Mesenchymal stem cell (in vitro differentiated cells and primary cell): ENCODE data around the gene PHYHIPL.

Experiments used
- DNase-seq: peaks from one replicate; pipeline ENCODE4 v3.0.0-alpha.2; 2013
- H2AFZ ChIP-seq: one replicate; pipeline ENCODE4 v1.6.1; 2013; ENCODE audit warnings: low read depth, mild to moderate bottlenecking, control low read depth, inconsistent platforms, low read length, moderate library complexity
- H2AK5ac ChIP-seq: 2 replicates; pipeline ENCODE4 v1.6.1; 2013; ENCODE audit warnings: low read length, moderate library complexity, mild to moderate bottlenecking, inconsistent platforms; ENCODE audit not compliant: severe bottlenecking
- H2BK120ac ChIP-seq: one replicate; pipeline ENCODE4 v1.6.1; 2013; ENCODE audit warnings: low read depth, mild to moderate bottlenecking, inconsistent platforms, low read length, moderate library complexity
- H2BK12ac ChIP-seq, 2 experiments: one replicate each; pipeline ENCODE4 v1.6.1; 2013; ENCODE audit warnings: inconsistent platforms in 2 of 2, low read length in 2 of 2, mild to moderate bottlenecking in 2 of 2, moderate library complexity in 2 of 2, control low read depth in 1 of 2
- H2BK15ac ChIP-seq: one replicate; pipeline ENCODE4 v1.6.1; 2013; ENCODE audit warnings: mild to moderate bottlenecking, low read depth, inconsistent platforms; ENCODE audit not compliant: poor library complexity, severe bottlenecking
- H2BK5ac ChIP-seq: 2 replicates; pipeline ENCODE4 v1.6.1; 2013; ENCODE audit warnings: low read depth, mild to moderate bottlenecking, low read length, control low read depth, inconsistent platforms; ENCODE audit not compliant: poor library complexity, severe bottlenecking
- H3K14ac ChIP-seq, 2 experiments: one replicate each; pipeline ENCODE4 v1.6.1; 2013; ENCODE audit warnings: inconsistent platforms in 2 of 2, low read length in 2 of 2, control low read depth in 1 of 2, mild to moderate bottlenecking in 1 of 2, moderate library complexity in 1 of 2
- H3K18ac ChIP-seq, 2 experiments: one replicate each; pipeline ENCODE4 v1.6.1; 2013; ENCODE audit warnings: inconsistent platforms in 2 of 2, low read length in 2 of 2, control low read depth in 1 of 2, low read depth in 1 of 2, mild to moderate bottlenecking in 1 of 2
- H3K23ac ChIP-seq, 2 experiments: one replicate each; pipeline ENCODE4 v1.6.1; 2013; ENCODE audit warnings: inconsistent platforms in 2 of 2, low read length in 2 of 2, mild to moderate bottlenecking in 2 of 2, moderate library complexity in 2 of 2, control low read depth in 1 of 2
- H3K27ac ChIP-seq: 2 replicates; pipeline ENCODE4 v1.5.1; 2013; ENCODE audit warnings: mild to moderate bottlenecking, moderate library complexity, low read length, control low read depth, inconsistent platforms; ENCODE audit not compliant: poor library complexity, severe bottlenecking
- H3K27me3 ChIP-seq, 2 experiments: 2 replicates each; pipeline versions ENCODE4 v1.6.1 to v1.7.0; 2013; ENCODE audit warnings: low read length in 2 of 2, mild to moderate bottlenecking in 2 of 2, moderate library complexity in 2 of 2, control low read depth in 1 of 2, inconsistent platforms in 1 of 2; ENCODE audit not compliant: control insufficient read depth in 1 of 2, insufficient read depth in 1 of 2
- H3K36me3 ChIP-seq, 2 experiments: 2 replicates each; pipeline versions ENCODE4 v1.6.1 to v1.7.0; 2013; ENCODE audit warnings: low read length in 2 of 2, control low read depth in 1 of 2, inconsistent platforms in 1 of 2, low read depth in 1 of 2, mild to moderate bottlenecking in 1 of 2; ENCODE audit not compliant: insufficient read depth in 2 of 2, control insufficient read depth in 1 of 2
- H3K4ac ChIP-seq, 2 experiments: one replicate each; pipeline ENCODE4 v1.6.1; 2013; ENCODE audit warnings: inconsistent platforms in 2 of 2, low read length in 2 of 2, mild to moderate bottlenecking in 2 of 2, moderate library complexity in 2 of 2, control low read depth in 1 of 2, low read depth in 1 of 2
- H3K4me1 ChIP-seq: 2 replicates; pipeline ENCODE4 v1.6.1; 2013; ENCODE audit warnings: low read depth, low read length, control low read depth; ENCODE audit not compliant: control insufficient read depth, insufficient read depth
- H3K4me2 ChIP-seq: 2 replicates; pipeline ENCODE4 v1.6.1; 2013; ENCODE audit warnings: low read length, mild to moderate bottlenecking, inconsistent platforms; ENCODE audit not compliant: poor library complexity, severe bottlenecking
- H3K4me3 ChIP-seq, 2 experiments: 2 replicates each; pipeline versions ENCODE4 v1.5.1 to v1.7.0; 2013; ENCODE audit warnings: low read length in 2 of 2, mild to moderate bottlenecking in 2 of 2, control low read depth in 1 of 2, low read depth in 1 of 2; ENCODE audit not compliant: insufficient read depth in 1 of 2
- H3K79me1 ChIP-seq: replicated peaks from 2 replicates; pipeline ENCODE4 v1.6.1; 2013; ENCODE audit warnings: mild to moderate bottlenecking, control low read depth, low read length, inconsistent platforms; ENCODE audit not compliant: poor library complexity, severe bottlenecking
- H3K9ac ChIP-seq: 2 replicates; pipeline ENCODE4 v1.7.0; 2013; ENCODE audit warnings: mild to moderate bottlenecking, low read length, moderate library complexity
- H3K9me3 ChIP-seq: 2 replicates; pipeline ENCODE4 v1.7.0; 2013; ENCODE audit warnings: mild to moderate bottlenecking, low read length; ENCODE audit not compliant: control insufficient read depth
- H4K8ac ChIP-seq: one replicate; pipeline ENCODE4 v1.6.1; 2013; ENCODE audit warnings: inconsistent platforms, mild to moderate bottlenecking, low read length, moderate library complexity
- H4K91ac ChIP-seq: one replicate; pipeline ENCODE4 v1.6.1; 2013; ENCODE audit warnings: mild to moderate bottlenecking, low read length, inconsistent platforms
- WGBS: methylation state at CpG from one replicate; pipeline ENCODE4 v1.1.7; 2013; ENCODE audit warnings: mixed read lengths; 5-methylcytosine and 5-hydroxymethylcytosine counted together

PHYHIPL gene

DNA sequence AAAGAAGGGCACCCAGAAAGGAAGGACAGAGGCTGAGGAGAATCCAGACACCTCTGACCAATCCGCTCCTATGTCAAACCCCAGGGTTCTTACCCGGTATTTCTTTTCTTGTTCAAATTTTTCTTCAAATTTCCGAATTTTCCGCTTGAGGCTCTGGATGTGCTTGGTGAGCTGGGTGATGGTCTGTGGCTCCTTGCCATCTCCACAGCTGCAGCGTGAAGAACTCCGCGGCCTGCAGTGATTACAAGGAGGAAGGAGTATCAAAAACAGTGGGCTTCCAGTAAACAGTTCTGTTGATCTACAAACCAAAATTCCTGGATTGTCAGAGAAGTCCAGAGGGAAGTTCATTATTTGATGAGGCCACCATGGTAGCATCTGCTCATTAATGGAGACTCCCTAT, 92.0 kb downstream of the PHYHIPL start:
- no peak overlapping the region for H2AK5ac ChIP-seq
- no peak overlapping the region for H3K14ac ChIP-seq
- no peak overlapping the region for H2AFZ ChIP-seq
- no peak overlapping the region for H3K4ac ChIP-seq
- H2BK12ac ChIP-seq: no peak overlapping the region
- H3K27me3 ChIP-seq: peaks cover 0 to 9% of the 10 kb centered on the region in 2 experiments
- H3K36me3 ChIP-seq: no peaks in the 10 kb centered on the region
- H4K8ac ChIP-seq: no peak overlapping the region
- no peak overlapping the region for H2BK15ac ChIP-seq
- H3K9ac ChIP-seq: no peak overlapping the region
- no peak overlapping the region for H3K23ac ChIP-seq
- DNase-seq: no peak
- H3K79me1 ChIP-seq: no peaks in the 10 kb centered on the region
- H3K4me1 ChIP-seq: no peaks in the 10 kb centered on the region
- H3K4me2 ChIP-seq: no peak overlapping the region
- no peaks in the 10 kb centered on the region for H3K9me3 ChIP-seq
- no peak overlapping the region for H2BK5ac ChIP-seq
- H3K27ac ChIP-seq: no peak overlapping the region
- 93% methylated on average over 6 of the region's 7 CpGs for WGBS
- no peak overlapping the region for H3K18ac ChIP-seq
- no peak overlapping the region for H3K4me3 ChIP-seq
- no peak overlapping the region for H2BK120ac ChIP-seq
- H4K91ac ChIP-seq: no peak overlapping the region

DNA sequence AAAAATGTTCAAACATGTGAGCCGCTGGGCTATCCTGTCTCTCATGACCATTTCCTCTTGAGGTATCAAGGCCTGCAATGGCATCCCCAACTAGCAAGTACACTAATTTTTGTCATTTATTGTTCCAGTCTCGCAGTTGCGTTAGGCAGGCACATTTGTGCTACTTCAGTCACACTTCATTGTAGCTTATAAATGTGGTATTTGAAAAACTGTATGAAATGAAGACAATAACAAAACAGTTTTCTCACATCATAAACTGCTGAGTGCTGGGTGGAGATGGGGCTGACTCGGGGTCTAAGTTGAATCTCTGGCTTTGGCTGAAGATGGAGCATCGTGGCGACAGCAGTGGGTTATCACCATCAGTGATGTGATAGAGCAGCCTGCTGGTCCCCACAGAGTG, 93.2 kb downstream of the PHYHIPL start:
- no peak overlapping the region for H3K4ac ChIP-seq
- H3K23ac ChIP-seq: no peak overlapping the region
- no peak overlapping the region for H2BK15ac ChIP-seq
- no peak overlapping the region for H2AFZ ChIP-seq
- no peak overlapping the region for H3K9ac ChIP-seq
- H2BK120ac ChIP-seq: no peak overlapping the region
- H2BK5ac ChIP-seq: no peak overlapping the region
- H2BK12ac ChIP-seq: no peak overlapping the region
- H3K9me3 ChIP-seq: no peaks in the 10 kb centered on the region
- H3K18ac ChIP-seq: no peak overlapping the region
- WGBS: 88% methylated on average over 6 of the region's 6 CpGs
- no peak for DNase-seq
- no peaks in the 10 kb centered on the region for H3K79me1 ChIP-seq
- H3K14ac ChIP-seq: no peak overlapping the region
- no peak overlapping the region for H2AK5ac ChIP-seq
- H4K8ac ChIP-seq: no peak overlapping the region
- H3K4me2 ChIP-seq: no peak overlapping the region
- H3K4me1 ChIP-seq: no peaks in the 10 kb centered on the region
- H3K27me3 ChIP-seq: peaks cover 0 to 3% of the 10 kb centered on the region in 2 experiments
- H3K36me3 ChIP-seq: no peaks in the 10 kb centered on the region
- no peak overlapping the region for H3K27ac ChIP-seq
- no peak overlapping the region for H4K91ac ChIP-seq
- no peak overlapping the region for H3K4me3 ChIP-seq

DNA sequence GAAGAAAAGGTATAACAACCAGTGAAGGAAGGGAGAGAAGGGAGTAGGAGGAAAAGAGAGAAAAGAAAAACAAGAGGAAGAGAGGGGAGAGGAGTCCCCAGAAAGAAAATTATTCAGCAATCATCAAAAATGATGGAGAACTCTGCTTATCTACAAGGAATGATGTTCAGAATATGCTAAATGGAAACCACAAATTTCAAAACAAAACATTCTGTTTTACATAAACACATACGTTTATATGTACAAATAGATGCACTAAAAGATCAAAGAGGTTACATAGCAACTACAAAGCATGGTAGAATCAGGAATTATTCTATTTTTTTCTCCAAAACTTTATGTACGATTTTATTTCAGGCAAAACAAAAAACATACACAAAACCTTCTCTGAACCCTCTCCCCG, 94.0 kb downstream of the PHYHIPL start:
- no peak overlapping the region for H3K4ac ChIP-seq
- H2BK15ac ChIP-seq: no peak overlapping the region
- H2BK120ac ChIP-seq: no peak overlapping the region
- no peak overlapping the region for H3K4me2 ChIP-seq
- no peak overlapping the region for H4K91ac ChIP-seq
- peak; percentile 6 for DNase-seq
- no peaks in the 10 kb centered on the region for H3K36me3 ChIP-seq
- no peak overlapping the region for H3K27ac ChIP-seq
- no peak overlapping the region for H2AFZ ChIP-seq
- no peaks in the 10 kb centered on the region for H3K79me1 ChIP-seq
- H3K27me3 ChIP-seq: peaks cover 0 to 3% of the 10 kb centered on the region in 2 experiments
- no peak overlapping the region for H3K9ac ChIP-seq
- no peaks in the 10 kb centered on the region for H3K9me3 ChIP-seq
- H2BK5ac ChIP-seq: no peak overlapping the region
- H4K8ac ChIP-seq: no peak overlapping the region
- H3K18ac ChIP-seq: no peak overlapping the region
- H2BK12ac ChIP-seq: no peak overlapping the region
- no peak overlapping the region for H3K23ac ChIP-seq
- no peaks in the 10 kb centered on the region for H3K4me1 ChIP-seq
- no peak overlapping the region for H2AK5ac ChIP-seq
- WGBS: 54% methylated on average over 3 of the region's 3 CpGs
- H3K14ac ChIP-seq: no peak overlapping the region
- H3K4me3 ChIP-seq: no peak overlapping the region

DNA sequence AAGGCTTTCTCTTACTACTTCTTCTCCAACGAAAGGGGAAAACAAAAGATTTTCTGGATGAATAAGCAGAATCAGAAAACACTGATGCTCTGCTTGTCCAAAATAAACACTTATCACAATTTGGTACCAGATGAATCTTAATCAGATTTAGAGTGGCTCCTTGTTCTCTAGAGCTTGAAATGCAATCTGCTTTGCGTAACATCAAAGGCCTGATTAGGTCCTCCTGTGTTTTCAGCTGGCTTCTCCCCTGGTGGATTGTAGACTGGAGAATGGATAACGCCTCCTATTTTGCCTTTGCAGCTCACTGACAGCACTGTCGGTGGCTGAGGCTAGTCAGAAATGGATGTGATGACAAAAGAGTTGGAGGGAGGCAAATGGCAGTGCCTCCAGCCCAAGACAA, 94.7 kb downstream of the PHYHIPL start:
- Histone ChIP-seq H3K4me1 (no peaks in the 10 kb centered on the region), H2AFZ (no peak overlapping the region), H3K79me1 (no peaks in the 10 kb centered on the region), H3K27me3 (peaks cover 0 to 3% of the 10 kb centered on the region in 2 experiments), H2BK5ac (no peak overlapping the region), H3K18ac (no peak overlapping the region), H3K27ac (no peak overlapping the region), H3K36me3 (no peaks in the 10 kb centered on the region), H4K8ac (no peak overlapping the region), H3K4me3 (no peak overlapping the region), H2BK15ac (no peak overlapping the region), H3K23ac (no peak overlapping the region), H4K91ac (no peak overlapping the region), H3K9ac (no peak overlapping the region), H3K14ac (no peak overlapping the region), H3K4me2 (no peak overlapping the region), H2BK120ac (no peak overlapping the region), H3K4ac (no peak overlapping the region), H2BK12ac (no peak overlapping the region), H2AK5ac (no peak overlapping the region), H3K9me3 (no peaks in the 10 kb centered on the region)
- DNase-seq: no peak
- WGBS: 80% methylated on average over 3 of the region's 4 CpGs
